Suprapubic skin (tissue), 4 donors: ENCODE results near the gene CFAP74. TPM values are rescaled to one million over a fixed set of nuclear protein-coding genes. Genes with fewer than 3 reads are reported as not detected.

ENCODE experiments used
- DNase-seq, 2 donors: peaks; one replicate each; pipeline ENCODE4 v3.0.0-alpha.2; 2019; ENCODE audit warnings: low spot score in 2 of 2
- H3K27ac ChIP-seq: fragments of 200-600 bp; sonication (generic); one replicate; pipeline ENCODE4 v1.5.1; 2019
- H3K27me3 ChIP-seq: fragments of 200-600 bp; sonication (generic); one replicate; pipeline ENCODE4 v1.5.1; 2019
- H3K36me3 ChIP-seq: fragments of 200-600 bp; sonication (generic); one replicate; pipeline ENCODE4 v1.5.1; 2019
- H3K4me1 ChIP-seq: fragments of 200-600 bp; sonication (generic); one replicate; pipeline ENCODE4 v1.5.1; 2019
- H3K4me3 ChIP-seq: fragments of 200-600 bp; sonication (generic); one replicate; pipeline ENCODE4 v1.5.1; 2019; ENCODE audit warnings: mild to moderate bottlenecking
- H3K9me3 ChIP-seq: fragments of 200-600 bp; sonication (generic); one replicate; pipeline ENCODE4 v1.5.1; 2019
- CTCF ChIP-seq, 2 donors: fragments of 200-600 bp in 1 of 2; fragments of 450-650 bp in 1 of 2; sonication (generic) in 1 of 2; IDR thresholded peaks; one replicate each; pipeline ENCODE4 v1.5.1; 2016 to 2019; ENCODE audit warnings: antibody characterized with exemption in 2 of 2, mild to moderate bottlenecking in 1 of 2, moderate library complexity in 1 of 2
- EP300 ChIP-seq: sonication (generic); formaldehyde crosslinking; IDR thresholded peaks from one replicate; pipeline ENCODE4 v1.6.1; 2017; ENCODE audit warnings: antibody characterized with exemption
- POLR2A ChIP-seq, 2 donors: fragments of 450-650 bp; IDR thresholded peaks; one replicate each; pipeline ENCODE4 v1.6.1; 2017; ENCODE audit warnings: antibody characterized with exemption in 2 of 2, mild to moderate bottlenecking in 2 of 2, moderate library complexity in 2 of 2
- POLR2AphosphoS5 ChIP-seq, 3 donors: sonication (generic); formaldehyde crosslinking; IDR thresholded peaks; one replicate each; pipeline ENCODE4 v1.6.1; 2017; ENCODE audit warnings: antibody characterized with exemption in 3 of 3
- WGBS: methylation state at CpG from one replicate; pipeline ENCODE4 v1.1.5; 2018; 5-methylcytosine and 5-hydroxymethylcytosine counted together
- total RNA-seq, 4 donors: library from RNA; depleted of rRNA; stranded (reverse); fragments of >200 nt; gene quantifications; one replicate each; pipeline ENCODE4 v1.1.0, GENCODE V29; 2016

CFAP74 gene
- total RNA-seq, 4 donors from 2014 or later: not detected

- TF ChIP-seq EP300 (no peak), POLR2A (IDR thresholded peaks at IDR 0.05) (no peak), CTCF (IDR thresholded peaks at IDR 0.05) (no peak), POLR2AphosphoS5 (IDR thresholded peaks at IDR 0.05) (no peak)
- H3K4me1 ChIP-seq: peaks cover 6% of the 10 kb centered on the region
- no peaks in the 10 kb centered on the region for H3K9me3 ChIP-seq
- no peak for DNase-seq
- H3K27ac ChIP-seq: no peak overlapping the region
- H3K27me3 ChIP-seq: peaks cover 81% of the 10 kb centered on the region
- 73% methylated on average over 21 of the region's 21 CpGs for WGBS
- H3K36me3 ChIP-seq: no peaks in the 10 kb centered on the region
- no peak overlapping the region for H3K4me3 ChIP-seq
Observed at GRCh38 chr1:2004856-2005255, 1.3 kb upstream of the CFAP74 start.

GRCh38 chr1:2001773-2002411 is 1.7 kb downstream of the CFAP74 start:
- Histone ChIP-seq H3K9me3 (no peaks in the 10 kb centered on the region), H3K36me3 (no peaks in the 10 kb centered on the region), H3K4me1 (peaks cover 6% of the 10 kb centered on the region), H3K27ac (no peak overlapping the region), H3K4me3 (no peak overlapping the region), H3K27me3 (peaks cover 64% of the 10 kb centered on the region)
- 69% methylated on average over 13 of the region's 13 CpGs for WGBS
- TF ChIP-seq POLR2AphosphoS5 (IDR thresholded peaks at IDR 0.05) (no peak), CTCF (IDR thresholded peaks at IDR 0.05) (no peak), EP300 (no peak), POLR2A (IDR thresholded peaks at IDR 0.05) (no peak)
- no peak for DNase-seq

- WGBS: 90% methylated on average over 8 of the region's 9 CpGs
- no peak overlapping the region for H3K4me3 ChIP-seq
- H3K4me1 ChIP-seq: peaks cover 6% of the 10 kb centered on the region
- peaks cover 58% of the 10 kb centered on the region for H3K27me3 ChIP-seq
- TF ChIP-seq POLR2A (IDR thresholded peaks at IDR 0.05) (no peak), EP300 (no peak), POLR2AphosphoS5 (IDR thresholded peaks at IDR 0.05) (no peak), CTCF (IDR thresholded peaks at IDR 0.05) (no peak)
- no peaks in the 10 kb centered on the region for H3K9me3 ChIP-seq
- H3K36me3 ChIP-seq: no peaks in the 10 kb centered on the region
- H3K27ac ChIP-seq: no peak overlapping the region
- DNase-seq: no peak
Observed at GRCh38 chr1:2000850-2001249, 2.7 kb downstream of the CFAP74 start.

- Histone ChIP-seq H3K9me3 (no peaks in the 10 kb centered on the region), H3K27me3 (peaks cover 54% of the 10 kb centered on the region), H3K36me3 (no peaks in the 10 kb centered on the region), H3K4me3 (no peak overlapping the region), H3K4me1 (peaks cover 6% of the 10 kb centered on the region), H3K27ac (no peak overlapping the region)
- DNase-seq: no peak
- no peak for TF ChIP-seq POLR2AphosphoS5 (IDR thresholded peaks at IDR 0.05)
- no peak for TF ChIP-seq EP300
- TF ChIP-seq POLR2A (IDR thresholded peaks at IDR 0.05): no peak
- TF ChIP-seq CTCF (IDR thresholded peaks at IDR 0.05): no peak
- WGBS: 85% methylated on average over 7 of the region's 7 CpGs
Observed at GRCh38 chr1:2000432-2000831, 3.2 kb downstream of the CFAP74 start.

- H3K27me3 ChIP-seq: peaks cover 33% of the 10 kb centered on the region
- no peak overlapping the region for H3K4me3 ChIP-seq
- H3K27ac ChIP-seq: no peak overlapping the region
- H3K4me1 ChIP-seq: no peaks in the 10 kb centered on the region
- WGBS: 56% methylated on average over 6 of the region's 6 CpGs
- no peak for DNase-seq
- H3K9me3 ChIP-seq: no peaks in the 10 kb centered on the region
- no peaks in the 10 kb centered on the region for H3K36me3 ChIP-seq
- no peak for TF ChIP-seq CTCF (IDR thresholded peaks at IDR 0.05)
- no peak for TF ChIP-seq POLR2A (IDR thresholded peaks at IDR 0.05)
- no peak for TF ChIP-seq POLR2AphosphoS5 (IDR thresholded peaks at IDR 0.05)
- no peak for TF ChIP-seq EP300
Observed at GRCh38 chr1:1997576-1997975, 6.0 kb downstream of the CFAP74 start.
